ENCODE results near the gene CCL23.
"Not testable (repeated sequence)": the region's sequence is repeated elsewhere in the genome, so short reads cannot be mapped to it uniquely, and the experiment has no call there.

Gene CCL23

DNA sequence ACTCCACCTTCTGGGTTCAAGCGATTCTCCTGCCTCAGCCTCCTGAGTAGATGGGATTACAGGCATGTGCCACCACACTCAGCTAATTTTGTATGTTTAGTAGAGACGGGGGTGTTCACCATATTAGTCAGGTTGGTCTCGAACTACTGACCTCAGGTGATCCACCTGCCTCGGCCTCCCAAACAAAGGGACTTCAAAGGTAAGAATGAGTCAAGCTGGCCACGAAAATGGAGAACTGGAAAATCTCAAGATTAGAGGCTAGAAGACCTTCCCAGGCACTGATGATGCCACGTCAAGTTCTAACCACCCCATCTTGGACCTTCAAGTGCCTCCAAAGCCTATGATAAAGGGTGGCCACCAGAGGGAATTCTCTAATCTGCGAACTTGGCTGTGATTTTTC is 15.1 kb downstream of the CCL23 start:
- DNase-seq (ENCODE audit: low read depth) = no peak

DNA sequence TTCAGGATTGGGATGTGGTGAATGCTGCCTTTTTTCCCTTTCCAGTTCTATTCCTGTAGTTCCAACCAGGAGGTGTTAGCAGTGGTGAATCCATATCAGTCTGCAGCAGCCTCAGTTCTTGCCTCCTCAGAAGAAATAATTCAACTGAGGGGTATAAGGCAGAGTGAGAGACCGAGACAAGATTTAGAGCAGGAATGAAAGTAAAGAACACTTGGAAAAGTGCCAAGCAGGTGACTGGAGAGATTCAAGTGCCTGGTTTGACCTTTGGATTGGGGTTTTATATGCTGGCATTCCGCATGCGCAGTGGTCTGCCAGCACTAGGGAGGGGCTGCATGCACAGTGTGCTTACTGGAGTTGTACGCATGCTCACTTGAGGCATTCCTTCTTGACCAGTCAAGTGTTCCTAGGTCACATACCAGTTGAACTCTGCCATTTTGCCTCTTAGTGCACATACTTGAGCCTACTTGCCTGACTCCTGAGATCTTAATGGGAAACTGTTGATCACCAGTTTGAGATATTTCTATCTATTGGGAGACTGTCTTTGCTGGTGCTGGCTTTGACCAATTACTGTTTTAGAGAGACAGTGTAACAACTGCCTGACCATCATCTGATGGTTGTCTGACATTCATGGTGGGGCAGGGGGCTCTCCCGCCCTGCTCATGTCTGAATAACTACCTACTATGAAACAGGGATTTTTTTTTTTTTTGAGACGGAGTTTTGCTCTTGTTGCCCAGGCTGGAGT is 15.7 kb downstream of the CCL23 start:
- no peak for DNase-seq (ENCODE audit: low read depth)

DNA sequence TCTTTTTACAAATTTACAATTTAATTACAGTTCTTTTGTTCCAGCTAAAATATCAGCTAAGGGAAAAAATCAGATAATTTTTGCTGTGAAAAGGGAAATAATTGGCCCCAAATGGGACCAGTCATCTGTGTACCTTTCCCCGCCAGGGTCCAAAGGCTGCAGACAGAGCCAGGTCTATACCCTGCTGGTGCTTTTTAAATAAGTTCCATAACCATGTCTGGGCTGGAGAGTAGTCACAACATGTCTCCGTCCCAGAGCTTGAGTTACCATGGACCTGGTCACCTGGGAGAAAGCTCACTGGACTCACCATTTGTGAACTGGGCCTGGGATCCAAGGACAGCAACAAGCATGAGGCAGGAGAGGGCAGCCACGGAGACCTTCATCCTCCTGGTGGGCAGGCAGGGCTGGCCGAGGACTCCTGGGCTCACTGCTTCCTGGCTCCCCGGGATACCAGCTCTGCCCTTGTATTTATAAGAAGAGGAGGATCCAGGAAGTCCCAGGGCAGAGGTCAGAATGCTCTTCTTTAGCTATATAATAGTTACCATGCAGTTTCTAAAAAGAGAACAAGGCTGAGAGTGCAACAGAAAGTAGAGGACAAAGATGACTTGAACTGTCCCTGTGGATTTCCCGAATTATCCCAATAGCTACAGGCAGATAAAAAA is 16.5 kb downstream of the CCL23 start, which contains the start of gene CCL15:
CCL15 (minus strand) TSS at position 444 of the 662 bp plus-strand sequence; CDS start at position 383, 61 bp downstream.
- DNase-seq (ENCODE audit: low read depth) = no peak

DNA sequence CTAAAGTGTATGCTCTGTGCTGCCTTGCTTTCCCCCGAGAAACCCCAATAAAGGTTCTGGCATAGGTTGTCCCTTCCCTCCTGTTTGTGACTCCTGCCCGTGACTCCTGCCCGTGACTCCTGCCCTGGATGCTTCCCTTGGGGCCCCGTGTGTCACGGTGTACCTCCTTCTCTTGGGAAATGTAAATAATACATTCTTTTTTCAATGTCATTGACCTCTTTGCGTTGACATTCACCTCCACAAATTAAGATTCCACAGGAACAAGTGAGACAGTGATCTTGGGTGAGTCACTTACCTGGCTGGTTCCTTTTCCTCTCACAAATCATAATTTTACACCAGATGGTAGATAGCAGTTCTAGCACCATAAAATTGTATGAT is 17.1 kb downstream of the CCL23 start:
- no peak for DNase-seq (ENCODE audit: low read depth)

DNA sequence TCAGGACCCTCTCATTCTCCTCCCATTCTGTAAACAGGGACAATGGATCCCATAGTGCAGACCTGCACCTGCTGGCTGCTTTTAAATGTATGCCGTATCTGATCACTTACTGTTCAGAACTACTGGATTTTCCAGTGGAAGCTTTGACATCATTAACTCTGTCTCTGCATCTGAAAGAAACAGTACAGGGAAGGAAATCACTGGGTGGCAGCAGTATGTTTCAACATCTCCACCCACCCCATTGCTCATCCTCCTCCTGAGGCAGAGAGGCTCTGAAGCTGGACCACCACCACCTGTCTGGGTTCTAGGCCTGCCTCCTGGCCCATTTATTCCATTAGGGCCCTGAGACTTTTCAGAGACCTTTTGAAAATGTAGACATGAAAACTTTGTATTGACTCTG is 19.0 kb downstream of the CCL23 start:
- DNase-seq (ENCODE audit: low read depth) = no peak

DNA sequence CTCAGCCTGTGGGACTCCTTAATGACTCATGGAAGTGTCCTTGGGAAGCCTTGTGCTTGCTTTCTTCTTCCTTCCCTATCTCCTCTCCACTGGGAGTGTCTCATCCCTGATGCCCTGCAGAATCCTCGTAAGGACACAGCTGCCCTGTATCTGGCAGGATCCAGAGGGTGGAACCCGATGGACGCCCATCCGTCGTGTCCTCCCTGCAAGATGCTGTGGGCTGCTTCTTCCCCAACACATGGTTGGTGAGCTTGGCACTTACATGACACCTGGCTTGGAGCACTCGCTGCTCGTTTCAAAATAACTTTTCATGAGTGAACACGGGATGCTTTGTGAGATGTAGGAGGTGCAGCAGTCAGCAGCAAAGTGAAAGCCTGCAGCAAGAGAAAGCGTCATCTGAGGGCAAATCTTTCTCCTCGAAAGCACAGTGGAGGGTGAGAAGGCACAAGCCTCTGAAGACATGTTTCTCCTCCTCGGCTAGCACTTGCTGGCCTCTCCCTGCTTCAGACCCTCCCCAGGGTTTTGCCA is 19.7 kb downstream of the CCL23 start:
- DNase-seq (ENCODE audit: low read depth) = no peak

DNA sequence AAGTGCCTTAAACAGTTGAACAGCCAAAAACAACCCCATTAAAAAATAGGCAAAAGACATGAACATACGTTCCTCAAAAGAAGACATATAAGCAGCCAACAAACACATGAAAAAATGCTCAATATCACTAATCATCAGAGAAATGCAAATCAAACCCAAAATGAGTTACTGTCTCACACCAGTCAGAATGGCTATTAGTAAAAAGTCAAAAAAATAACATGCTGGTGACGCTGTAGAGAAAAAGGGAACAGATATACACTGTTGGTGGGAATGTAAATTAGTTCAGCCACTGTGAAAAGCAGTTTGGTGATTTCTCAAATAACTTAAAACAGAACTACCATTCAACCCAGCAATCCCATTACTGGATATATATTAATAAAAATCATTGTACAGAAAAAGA is 22.4 kb downstream of the CCL23 start:
- DNase-seq (ENCODE audit: low read depth) = not testable (repeated sequence)

DNA sequence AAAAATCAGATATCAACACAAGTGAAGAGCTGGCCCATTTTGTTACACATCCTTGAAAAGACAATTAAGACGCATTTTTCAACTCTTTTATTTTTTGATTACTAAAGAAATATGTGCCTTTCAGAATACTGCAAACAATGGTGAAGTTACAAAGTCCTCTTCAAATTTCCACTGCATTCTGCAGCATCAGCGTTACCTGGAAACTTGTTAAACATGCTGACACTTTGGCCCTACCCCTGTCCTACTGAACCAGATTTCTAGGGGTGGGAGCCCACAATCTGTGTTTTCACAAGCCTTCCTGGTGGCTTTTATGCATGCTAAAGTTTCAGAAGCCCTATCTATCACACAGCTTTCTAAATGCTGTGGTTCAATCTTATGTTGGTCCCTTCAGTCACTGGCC is 26.7 kb downstream of the CCL23 start:
- DNase-seq (ENCODE audit: low read depth) = no peak

DNA sequence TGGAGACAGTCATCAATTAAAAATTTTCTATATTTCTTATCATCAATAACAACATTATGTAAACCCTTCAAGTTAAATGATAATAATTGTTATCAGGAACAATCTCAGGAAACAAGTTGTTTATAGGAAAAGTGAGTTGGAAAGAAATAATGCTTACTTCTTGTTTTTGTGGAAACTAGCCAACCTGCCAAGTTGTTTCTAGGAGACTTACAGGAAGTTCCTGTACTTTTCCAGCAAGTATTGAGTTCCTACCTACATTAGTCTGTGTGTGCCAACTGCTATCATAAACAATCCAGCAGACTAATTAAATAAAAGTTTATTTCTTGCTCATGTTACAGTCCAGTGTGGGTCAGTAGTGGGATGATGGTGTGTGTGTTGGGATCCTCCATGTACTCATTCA is 29.6 kb downstream of the CCL23 start:
- no peak for DNase-seq (ENCODE audit: low read depth)

DNA sequence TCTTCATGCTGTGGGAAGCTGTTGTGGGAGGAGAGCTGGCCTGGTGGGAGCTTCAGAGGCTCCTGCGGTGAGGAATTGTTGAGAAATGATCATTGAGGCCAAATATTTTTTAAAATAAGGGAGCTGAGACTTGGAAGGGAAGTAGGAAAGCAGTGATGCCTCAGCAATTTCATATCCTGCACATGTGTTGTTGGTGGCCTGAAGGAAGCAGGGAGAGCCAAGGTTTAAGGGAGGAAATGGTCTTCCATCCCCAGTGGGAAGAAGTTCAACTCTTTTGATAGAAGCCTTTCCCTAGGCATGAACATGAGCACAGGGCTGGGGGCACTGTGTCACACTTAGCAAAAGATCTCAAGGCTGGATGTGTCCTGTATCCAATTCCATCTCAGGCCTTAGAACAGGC is 31.1 kb downstream of the CCL23 start, which contains the start of gene CCL14:
CCL14 (minus strand) TSS at position 87 of the 400 bp plus-strand sequence; CDS start at position 7, 80 bp downstream.
- DNase-seq (ENCODE audit: low read depth) = no peak

DNA sequence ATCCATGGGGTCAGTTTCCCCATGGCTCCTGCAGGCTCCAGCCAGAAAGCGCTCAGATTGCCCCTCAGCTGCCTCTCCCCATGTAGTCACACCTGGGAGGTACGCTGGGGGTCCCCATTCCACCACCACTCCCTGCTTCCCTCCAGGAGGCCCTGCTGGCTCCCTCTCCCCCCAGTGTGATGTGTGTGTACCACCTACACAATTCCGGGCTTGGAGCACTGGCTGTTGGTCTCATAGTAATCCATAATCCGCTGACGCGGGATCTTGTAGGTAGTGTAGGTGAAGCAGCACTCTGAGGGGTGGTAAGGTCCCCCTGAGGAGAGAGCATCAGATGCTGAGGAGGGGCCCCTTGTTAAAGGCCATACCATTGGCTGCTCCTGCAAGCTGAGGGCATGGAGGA is 33.6 kb downstream of the CCL23 start:
- DNase-seq (ENCODE audit: low read depth) = no peak

DNA sequence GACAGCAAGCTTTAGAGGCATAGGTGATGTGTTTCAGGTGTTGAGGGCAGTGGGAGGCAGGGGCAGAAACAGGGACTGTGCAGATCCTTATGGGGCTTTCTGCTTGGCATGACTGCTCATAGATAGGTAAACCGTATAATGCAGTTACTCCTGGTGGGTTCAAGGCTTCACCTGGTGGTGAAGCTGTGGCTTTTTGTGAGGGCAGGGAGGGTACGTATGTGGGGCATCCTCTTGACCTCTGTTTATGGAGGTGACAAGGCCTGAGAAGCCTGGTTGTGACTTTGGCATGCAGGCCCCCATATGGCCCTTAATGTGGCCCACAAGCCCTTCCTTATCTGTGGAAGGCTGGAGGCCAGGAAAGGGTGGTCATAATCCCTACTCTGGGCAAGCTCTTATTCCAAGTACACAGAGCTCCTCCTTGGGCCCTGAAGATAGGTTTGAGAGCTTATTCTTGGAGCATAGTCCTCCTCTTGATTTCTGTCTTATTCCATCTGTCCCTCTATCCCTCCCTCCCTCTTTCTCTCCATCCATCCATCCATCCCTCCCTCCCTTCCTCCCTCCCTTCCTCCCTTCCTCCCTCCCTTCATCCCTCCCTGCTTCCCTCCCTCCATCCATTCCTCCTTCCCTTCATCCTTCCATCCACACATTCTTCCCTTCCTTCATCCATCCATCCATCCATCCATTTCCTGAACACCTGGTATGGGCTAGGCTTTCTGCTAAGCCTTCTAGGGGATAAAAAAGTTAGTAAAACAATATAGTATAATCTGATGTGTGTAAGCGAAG is 35.2 kb downstream of the CCL23 start:
- DNase-seq (ENCODE audit: low read depth) = no peak

DNA sequence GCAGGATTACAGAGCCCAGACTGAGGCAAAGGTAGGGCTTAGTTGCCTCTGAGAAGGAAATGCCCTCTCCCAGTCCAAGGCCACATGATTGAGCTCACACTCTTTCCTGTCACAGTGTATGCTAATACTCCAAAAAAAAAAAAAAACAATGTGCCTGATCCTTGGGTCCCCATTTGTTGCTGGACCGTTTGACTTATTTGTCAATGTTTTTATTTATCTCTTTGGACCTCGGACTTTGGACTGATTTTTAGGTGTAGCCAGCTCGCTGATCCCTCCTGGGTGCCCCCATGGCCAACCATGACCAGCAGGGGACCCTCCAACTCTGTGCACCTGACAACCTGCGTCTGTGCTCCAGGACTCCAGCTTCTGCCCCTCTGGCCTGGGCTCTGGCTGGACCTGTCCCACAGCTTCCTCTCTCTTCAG is 35.9 kb downstream of the CCL23 start:
- DNase-seq (ENCODE audit: low read depth) = no peak

DNA sequence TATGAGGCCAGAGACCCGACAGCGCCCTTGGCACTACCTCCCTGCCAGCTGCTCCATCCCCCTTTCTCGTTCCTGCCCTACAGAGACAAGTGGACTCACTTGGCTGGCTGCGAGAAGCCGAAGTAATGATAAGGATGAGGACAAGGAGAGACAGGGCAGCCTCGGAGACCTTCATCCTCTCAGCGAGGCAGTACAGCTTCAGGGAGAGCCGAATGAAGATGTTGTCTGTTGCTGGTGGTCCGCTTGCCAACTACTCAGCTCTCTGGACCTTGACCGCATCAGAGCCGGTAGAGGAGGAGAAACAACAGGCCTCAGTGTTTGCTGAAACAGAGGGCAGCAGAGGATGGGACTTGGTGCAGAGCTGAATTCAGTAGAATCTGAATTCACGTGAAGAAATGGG is 36.5 kb downstream of the CCL23 start, which contains the start of gene CCL16:
CCL16 (minus strand) TSS at position 252 of the 400 bp plus-strand sequence; CDS start at position 175, 77 bp downstream.
- DNase-seq (ENCODE audit: low read depth) = no peak

DNA sequence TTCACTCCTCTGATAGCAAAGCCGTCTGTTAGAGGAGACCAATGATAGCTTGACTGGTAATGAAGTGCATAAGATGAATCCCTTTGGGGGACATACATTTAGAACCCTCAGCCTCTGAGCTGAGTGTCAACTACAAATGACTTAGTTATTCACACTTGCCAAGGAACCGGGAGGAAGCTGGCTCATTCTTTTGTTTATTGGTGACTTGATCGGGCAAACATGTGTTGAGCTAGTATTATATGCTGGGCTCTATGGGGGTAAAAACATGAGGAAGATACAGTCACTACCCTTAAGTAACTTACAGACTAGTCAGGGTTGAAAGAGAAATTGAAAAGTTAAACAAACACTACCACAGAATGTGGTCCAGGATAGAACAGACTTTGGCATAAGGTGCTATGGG is 39.4 kb downstream of the CCL23 start:
- DNase-seq (ENCODE audit: low read depth) = no peak

DNA sequence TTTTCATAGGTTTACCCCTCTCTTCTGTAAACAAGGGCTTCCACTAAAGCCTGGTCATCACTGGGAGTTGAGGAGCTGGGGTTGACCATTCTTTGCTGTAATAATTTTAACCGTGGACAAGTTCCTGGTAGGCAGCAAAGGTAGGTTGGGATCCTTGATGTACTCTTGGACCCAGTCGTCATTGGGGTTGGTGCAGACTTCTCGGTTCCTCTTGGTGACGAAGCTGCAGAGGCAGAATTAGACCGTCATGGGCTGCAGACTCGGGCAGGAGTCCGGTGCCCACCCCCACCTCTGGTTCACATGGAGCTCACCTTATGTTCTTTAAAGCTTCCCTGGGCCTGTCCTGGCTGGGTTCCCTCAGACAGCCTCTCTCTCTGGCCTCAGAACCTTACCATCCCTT is 40.3 kb downstream of the CCL23 start:
- DNase-seq (ENCODE audit: low read depth) = no peak

DNA sequence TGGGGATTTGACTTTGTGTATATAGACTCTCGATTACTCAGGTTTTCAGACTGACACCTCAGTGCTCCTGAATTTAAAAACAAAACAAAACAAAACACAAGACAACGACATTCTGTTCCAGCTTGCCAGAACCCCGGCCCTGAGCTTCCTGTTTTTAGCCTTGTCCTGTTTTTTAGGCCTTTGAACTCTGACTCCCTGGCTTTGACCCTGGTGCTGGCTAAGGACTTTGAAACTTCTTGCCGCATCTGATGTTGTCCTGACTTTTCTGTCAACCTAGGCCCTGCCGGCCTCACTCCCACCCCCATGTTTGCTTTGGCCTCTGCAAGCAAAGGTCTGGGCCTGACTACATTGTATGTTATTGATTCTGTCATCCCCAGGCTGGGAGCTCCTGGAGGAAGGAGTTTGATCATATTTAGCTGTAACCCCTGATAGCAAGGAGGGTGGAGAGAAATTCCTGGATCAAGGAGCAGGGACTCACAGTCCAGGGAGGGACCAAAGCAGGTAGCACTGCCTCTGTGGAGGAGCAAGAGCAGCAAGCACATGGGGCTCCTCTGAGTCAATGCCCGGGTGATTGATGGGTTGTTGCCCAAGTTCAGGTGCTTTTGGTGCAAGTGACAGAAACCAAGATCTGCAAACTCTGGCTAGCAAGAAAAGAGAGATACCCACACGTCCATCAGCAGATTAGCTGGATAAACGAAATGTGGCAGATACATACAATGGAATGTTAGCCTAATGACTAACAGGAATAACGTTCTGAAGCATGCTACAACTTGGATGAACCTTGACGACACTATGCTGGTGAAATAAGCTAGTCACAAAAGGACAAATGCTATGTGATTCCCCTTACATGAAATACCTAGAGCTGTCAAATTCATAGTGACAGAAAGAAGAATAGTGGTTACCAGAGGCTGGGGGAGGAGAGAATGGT is 44.2 kb downstream of the CCL23 start:
- DNase-seq (ENCODE audit: low read depth) = no peak

DNA sequence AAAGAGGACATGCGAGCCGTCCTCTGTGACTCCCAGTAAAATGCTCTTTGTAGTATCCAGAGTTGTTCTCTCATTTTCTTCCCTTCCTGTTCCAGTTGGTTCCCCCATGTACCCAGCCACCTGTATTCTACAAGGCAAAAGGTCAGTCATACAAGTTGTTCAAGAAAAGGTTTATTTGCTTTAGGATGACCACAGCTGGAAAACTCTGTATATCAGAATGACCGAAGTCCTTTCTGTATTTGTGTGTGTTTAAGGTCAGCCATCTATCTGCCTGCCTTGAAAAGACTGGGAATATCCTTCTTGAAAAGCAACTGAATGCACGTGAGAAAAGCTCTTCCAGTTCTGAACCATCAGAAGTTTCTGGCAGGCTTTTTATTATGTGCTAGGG is 44.8 kb downstream of the CCL23 start:
- DNase-seq (ENCODE audit: low read depth) = no peak

DNA sequence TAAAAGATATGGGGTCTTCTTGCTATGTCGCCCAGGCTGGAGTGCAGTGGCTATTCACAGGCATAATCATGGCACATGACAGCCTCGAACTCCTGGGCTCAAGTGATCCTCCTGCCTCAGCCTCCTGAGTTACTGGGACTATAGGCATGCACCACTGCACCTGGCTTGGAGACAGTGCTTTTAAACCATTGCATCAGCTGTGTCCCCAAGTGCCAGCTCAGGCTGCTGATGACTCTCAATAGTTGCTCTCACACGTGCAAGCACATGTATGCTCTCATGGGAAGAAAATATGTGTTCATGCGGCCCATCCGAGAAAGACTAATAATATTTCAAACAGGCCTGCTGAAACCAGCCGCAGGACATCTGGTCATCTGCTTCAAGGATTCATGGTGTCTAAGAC is 45.2 kb downstream of the CCL23 start:
- no peak for DNase-seq (ENCODE audit: low read depth)

DNA sequence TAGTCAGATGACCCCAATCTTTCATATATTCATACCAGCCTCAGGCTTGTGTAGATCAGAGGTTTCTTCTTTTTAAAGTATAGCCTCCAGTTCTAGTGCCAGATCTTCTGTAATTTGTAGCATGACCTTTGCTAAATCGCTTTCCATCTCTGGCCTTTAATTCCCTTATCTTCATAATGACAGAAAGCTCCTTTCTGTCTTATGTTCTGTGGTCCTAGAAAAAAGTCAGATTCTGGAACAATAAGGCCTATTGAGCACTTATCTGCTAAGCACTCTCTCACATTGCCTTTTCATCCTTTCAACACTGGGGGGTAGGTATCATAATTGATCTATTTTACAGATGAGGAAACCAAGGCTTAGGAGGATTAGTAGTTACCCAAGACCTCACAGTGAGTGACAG is 45.7 kb downstream of the CCL23 start:
- no peak for DNase-seq (ENCODE audit: low read depth)

Data from activated T-helper 9 cell treated with anti-CD3 and anti-CD28 coated beads, Interleukin-2, amount 50 U/mL, for 16 hours (primary cell).